Skin epidermis (tissue), 12 donors: ENCODE data around the gene RIN3.

Experiments used
- H3K27ac ChIP-seq, 21 experiments: fragments of 200-600 bp; sonication (generic) in 11 of 21; one replicate each; pipeline ENCODE4 v1.5.0; 2020; ENCODE audit warnings: mild to moderate bottlenecking in 3 of 21, inconsistent platforms in 2 of 21, moderate library complexity in 2 of 21
- H3K4me3 ChIP-seq, 7 experiments: fragments of 200-600 bp; sonication (generic) in 2 of 7; one replicate each; pipeline ENCODE4 v1.5.0; 2020; ENCODE audit warnings: inconsistent platforms in 2 of 7, mild to moderate bottlenecking in 2 of 7, moderate library complexity in 1 of 7

RIN3 gene

GRCh38 chr14:92546347-92547053 lies 32.9 kb downstream of the RIN3 start:
- Histone ChIP-seq H3K27ac (no peak overlapping the region), H3K4me3 (no peak overlapping the region)

GRCh38 chr14:92549105-92549858 lies 35.7 kb downstream of the RIN3 start:
- H3K27ac ChIP-seq = peak overlapping the region in 18 of 21 experiments; percentile 2 to 85 (median 58)
- no peak overlapping the region for H3K4me3 ChIP-seq

GRCh38 chr14:92549859-92550230 lies 36.3 kb downstream of the RIN3 start:
- peak overlapping the region in 17 of 21 experiments; percentile 2 to 85 (median 58) for H3K27ac ChIP-seq
- H3K4me3 ChIP-seq = no peak overlapping the region

GRCh38 chr14:92551044-92551841 lies 37.7 kb downstream of the RIN3 start:
- H3K27ac ChIP-seq = peak overlapping the region in 5 of 21 experiments; percentile 4 to 73 (median 39)
- H3K4me3 ChIP-seq = no peak overlapping the region

- Histone ChIP-seq H3K4me3 (no peak overlapping the region), H3K27ac (peak overlapping the region in 6 of 21 experiments; percentile 30 to 50 (median 36))
Observed at GRCh38 chr14:92552066-92552465, 38.5 kb downstream of the RIN3 start.

GRCh38 chr14:92553438-92553837 lies 39.9 kb downstream of the RIN3 start:
- Histone ChIP-seq H3K27ac (peak overlapping the region in 1 of 21 experiments; percentile 30), H3K4me3 (no peak overlapping the region)

- peak overlapping the region in 4 of 21 experiments; percentile 21 to 61 (median 42) for H3K27ac ChIP-seq
- H3K4me3 ChIP-seq = no peak overlapping the region
Observed at GRCh38 chr14:92555465-92556111, 42.0 kb downstream of the RIN3 start.

GRCh38 chr14:92556255-92556741 lies 42.7 kb downstream of the RIN3 start:
- peak overlapping the region in 4 of 21 experiments; percentile 29 to 61 (median 57) for H3K27ac ChIP-seq

GRCh38 chr14:92556863-92557543 lies 43.4 kb downstream of the RIN3 start:
- Histone ChIP-seq H3K27ac (peak overlapping the region in 2 of 21 experiments; percentile 58 to 61), H3K4me3 (no peak overlapping the region)

More at GRCh38 chr14:92556255-92556741, 42.7 kb downstream of the RIN3 start:
- H3K4me3 ChIP-seq = no peak overlapping the region

GRCh38 chr14:92557544-92557912 lies 43.9 kb downstream of the RIN3 start:
- Histone ChIP-seq H3K4me3 (no peak overlapping the region), H3K27ac (peak overlapping the region in 1 of 21 experiments; percentile 61)

- H3K4me3 ChIP-seq = no peak overlapping the region
- H3K27ac ChIP-seq = no peak overlapping the region
Observed at GRCh38 chr14:92558319-92558718, 44.7 kb downstream of the RIN3 start.

GRCh38 chr14:92559486-92559885 lies 45.9 kb downstream of the RIN3 start:
- Histone ChIP-seq H3K27ac (no peak overlapping the region), H3K4me3 (no peak overlapping the region)

- Histone ChIP-seq H3K4me3 (no peak overlapping the region), H3K27ac (peak overlapping the region in 2 of 21 experiments; percentile 11 to 13)
Observed at GRCh38 chr14:92560106-92560865, 46.7 kb downstream of the RIN3 start.

- Histone ChIP-seq H3K4me3 (no peak overlapping the region), H3K27ac (peak overlapping the region in 2 of 21 experiments; percentile 76 to 79)
Observed at GRCh38 chr14:92561906-92562479, 48.4 kb downstream of the RIN3 start.

- Histone ChIP-seq H3K4me3 (no peak overlapping the region), H3K27ac (peak overlapping the region in 15 of 21 experiments; percentile 3 to 80 (median 44))
Observed at GRCh38 chr14:92563359-92563758, 49.8 kb downstream of the RIN3 start.

GRCh38 chr14:92563765-92564285 lies 50.2 kb downstream of the RIN3 start:
- Histone ChIP-seq H3K27ac (peak overlapping the region in 12 of 21 experiments; percentile 3 to 80 (median 46)), H3K4me3 (no peak overlapping the region)

- no peak overlapping the region for H3K4me3 ChIP-seq
- peak overlapping the region in 11 of 21 experiments; percentile 3 to 80 (median 48) for H3K27ac ChIP-seq
Observed at GRCh38 chr14:92564344-92565039, 50.9 kb downstream of the RIN3 start.
